ENCODE data around the gene KCTD7.
"Not testable (repeated sequence)": the region's sequence is repeated elsewhere in the genome, so short reads cannot be mapped to it uniquely, and the experiment has no call there.

Gene KCTD7

GRCh38 chr7:66592597-66593146 is 36.0 kb upstream of the KCTD7 start:
- H3K27me3 ChIP-seq (ENCODE audit: control insufficient read depth, insufficient read depth, low read length); H3K9me3 ChIP-seq (replicated peaks; ENCODE audit: low read length); H3K36me3 ChIP-seq (ENCODE audit: insufficient read depth, low read length): not testable (repeated sequence)
- H3K4me1 ChIP-seq (ENCODE audit: control insufficient read depth, insufficient read depth, low read length) = peaks cover 32% of the 10 kb centered on the region
- peak overlapping the region; percentile 98 for H3K4me3 ChIP-seq (ENCODE audit: low read length)
- H3K9ac ChIP-seq (ENCODE audit: low read depth, low read length) = peak overlapping the region; percentile 99
- H3K4me2 ChIP-seq (ENCODE audit: low read length) = peak overlapping the region; percentile 83

- H3K4me2 ChIP-seq (ENCODE audit: low read length); H3K27me3 ChIP-seq (ENCODE audit: control insufficient read depth, insufficient read depth, low read length); H3K9ac ChIP-seq (ENCODE audit: low read depth, low read length); H3K9me3 ChIP-seq (replicated peaks; ENCODE audit: low read length); H3K4me3 ChIP-seq (ENCODE audit: low read length); H3K36me3 ChIP-seq (ENCODE audit: insufficient read depth, low read length): not testable (repeated sequence)
- H3K4me1 ChIP-seq (ENCODE audit: control insufficient read depth, insufficient read depth, low read length) = peaks cover 20% of the 10 kb centered on the region
These were observed 34.6 kb upstream of the KCTD7 start for GRCh38 chr7:66594082-66594481.

- H3K9ac ChIP-seq (ENCODE audit: low read depth, low read length) = no peak overlapping the region
- no peaks in the 10 kb centered on the region for H3K9me3 ChIP-seq (replicated peaks; ENCODE audit: low read length)
- peaks cover 6% of the 10 kb centered on the region for H3K4me1 ChIP-seq (ENCODE audit: control insufficient read depth, insufficient read depth, low read length)
These were observed 31.2 kb upstream of the KCTD7 start for GRCh38 chr7:66597461-66597860.

GRCh38 chr7:66602159-66602558 is 26.5 kb upstream of the KCTD7 start:
- H3K9me3 ChIP-seq (replicated peaks; ENCODE audit: low read length) = no peaks in the 10 kb centered on the region
- no peaks in the 10 kb centered on the region for H3K4me1 ChIP-seq (ENCODE audit: control insufficient read depth, insufficient read depth, low read length)
- H3K9ac ChIP-seq (ENCODE audit: low read depth, low read length) = no peak overlapping the region
- no peak overlapping the region for H3K4me3 ChIP-seq (ENCODE audit: low read length)
- H3K36me3 ChIP-seq (ENCODE audit: insufficient read depth, low read length) = no peaks in the 10 kb centered on the region
- no peak overlapping the region for H3K4me2 ChIP-seq (ENCODE audit: low read length)
- no peaks in the 10 kb centered on the region for H3K27me3 ChIP-seq (ENCODE audit: control insufficient read depth, insufficient read depth, low read length)

More at GRCh38 chr7:66597461-66597860, 31.2 kb upstream of the KCTD7 start:
- H3K4me3 ChIP-seq (ENCODE audit: low read length) = no peak overlapping the region
- no peak overlapping the region for H3K4me2 ChIP-seq (ENCODE audit: low read length)
- H3K27me3 ChIP-seq (ENCODE audit: control insufficient read depth, insufficient read depth, low read length) = no peaks in the 10 kb centered on the region
- H3K36me3 ChIP-seq (ENCODE audit: insufficient read depth, low read length) = no peaks in the 10 kb centered on the region

- Histone ChIP-seq H3K4me2 (ENCODE audit: low read length) (no peak overlapping the region), H3K4me1 (ENCODE audit: control insufficient read depth, insufficient read depth, low read length) (no peaks in the 10 kb centered on the region), H3K36me3 (ENCODE audit: insufficient read depth, low read length) (no peaks in the 10 kb centered on the region), H3K9ac (ENCODE audit: low read depth, low read length) (no peak overlapping the region), H3K9me3 (replicated peaks; ENCODE audit: low read length) (no peaks in the 10 kb centered on the region), H3K27me3 (ENCODE audit: control insufficient read depth, insufficient read depth, low read length) (no peaks in the 10 kb centered on the region), H3K4me3 (ENCODE audit: low read length) (no peak overlapping the region)
These were observed 24.5 kb upstream of the KCTD7 start for GRCh38 chr7:66604198-66604597.

- H3K9me3 ChIP-seq (replicated peaks; ENCODE audit: low read length); H3K4me1 ChIP-seq (ENCODE audit: control insufficient read depth, insufficient read depth, low read length); H3K4me2 ChIP-seq (ENCODE audit: low read length); H3K36me3 ChIP-seq (ENCODE audit: insufficient read depth, low read length); H3K4me3 ChIP-seq (ENCODE audit: low read length); H3K27me3 ChIP-seq (ENCODE audit: control insufficient read depth, insufficient read depth, low read length); H3K9ac ChIP-seq (ENCODE audit: low read depth, low read length): not testable (repeated sequence)
These were observed 22.0 kb upstream of the KCTD7 start for GRCh38 chr7:66606540-66607291.

- Histone ChIP-seq H3K36me3 (ENCODE audit: insufficient read depth, low read length) (no peaks in the 10 kb centered on the region), H3K9me3 (replicated peaks; ENCODE audit: low read length) (no peaks in the 10 kb centered on the region), H3K27me3 (ENCODE audit: control insufficient read depth, insufficient read depth, low read length) (no peaks in the 10 kb centered on the region)
These were observed 19.5 kb upstream of the KCTD7 start for GRCh38 chr7:66609176-66609575.

GRCh38 chr7:66614596-66614995 is 14.1 kb upstream of the KCTD7 start:
- H3K4me2 ChIP-seq (ENCODE audit: low read length); H3K4me3 ChIP-seq (ENCODE audit: low read length): not testable (repeated sequence)

More at GRCh38 chr7:66609176-66609575, 19.5 kb upstream of the KCTD7 start:
- Histone ChIP-seq H3K4me1 (ENCODE audit: control insufficient read depth, insufficient read depth, low read length) (no peaks in the 10 kb centered on the region), H3K9ac (ENCODE audit: low read depth, low read length) (no peak overlapping the region), H3K4me3 (ENCODE audit: low read length) (no peak overlapping the region), H3K4me2 (ENCODE audit: low read length) (no peak overlapping the region)

GRCh38 chr7:66615699-66616098 is 13.0 kb upstream of the KCTD7 start:
- no peak overlapping the region for H3K9ac ChIP-seq (ENCODE audit: low read depth, low read length)
- H3K27me3 ChIP-seq (ENCODE audit: control insufficient read depth, insufficient read depth, low read length) = peaks cover 3% of the 10 kb centered on the region
- no peaks in the 10 kb centered on the region for H3K36me3 ChIP-seq (ENCODE audit: insufficient read depth, low read length)
- no peaks in the 10 kb centered on the region for H3K4me1 ChIP-seq (ENCODE audit: control insufficient read depth, insufficient read depth, low read length)
- H3K4me3 ChIP-seq (ENCODE audit: low read length) = no peak overlapping the region
- H3K4me2 ChIP-seq (ENCODE audit: low read length) = no peak overlapping the region
- no peaks in the 10 kb centered on the region for H3K9me3 ChIP-seq (replicated peaks; ENCODE audit: low read length)

More at GRCh38 chr7:66614596-66614995, 14.1 kb upstream of the KCTD7 start:
- H3K27me3 ChIP-seq (ENCODE audit: control insufficient read depth, insufficient read depth, low read length); H3K9ac ChIP-seq (ENCODE audit: low read depth, low read length); H3K9me3 ChIP-seq (replicated peaks; ENCODE audit: low read length); H3K36me3 ChIP-seq (ENCODE audit: insufficient read depth, low read length); H3K4me1 ChIP-seq (ENCODE audit: control insufficient read depth, insufficient read depth, low read length): not testable (repeated sequence)

- no peaks in the 10 kb centered on the region for H3K4me1 ChIP-seq (ENCODE audit: control insufficient read depth, insufficient read depth, low read length)
- no peaks in the 10 kb centered on the region for H3K9me3 ChIP-seq (replicated peaks; ENCODE audit: low read length)
- H3K4me2 ChIP-seq (ENCODE audit: low read length) = no peak overlapping the region
- H3K9ac ChIP-seq (ENCODE audit: low read depth, low read length) = no peak overlapping the region
- no peak overlapping the region for H3K4me3 ChIP-seq (ENCODE audit: low read length)
- H3K27me3 ChIP-seq (ENCODE audit: control insufficient read depth, insufficient read depth, low read length) = peaks cover 3% of the 10 kb centered on the region
- no peaks in the 10 kb centered on the region for H3K36me3 ChIP-seq (ENCODE audit: insufficient read depth, low read length)
These were observed 11.4 kb upstream of the KCTD7 start for GRCh38 chr7:66617295-66617694.

- not testable (repeated sequence) for H3K9ac ChIP-seq (ENCODE audit: low read depth, low read length); H3K4me2 ChIP-seq (ENCODE audit: low read length); H3K27me3 ChIP-seq (ENCODE audit: control insufficient read depth, insufficient read depth, low read length); H3K4me1 ChIP-seq (ENCODE audit: control insufficient read depth, insufficient read depth, low read length); H3K9me3 ChIP-seq (replicated peaks; ENCODE audit: low read length); H3K4me3 ChIP-seq (ENCODE audit: low read length); H3K36me3 ChIP-seq (ENCODE audit: insufficient read depth, low read length)
These were observed 9.2 kb upstream of the KCTD7 start for GRCh38 chr7:66619341-66619948.

Measured in skeletal muscle satellite cell (primary cell).